MCF 10A (cell line): ENCODE measurements around the gene TFPI. TPM values are rescaled to one million over a fixed set of nuclear protein-coding genes. Genes with fewer than 3 reads are reported as not detected.

Experiments
- BruUV-seq: library from RNA; stranded (reverse); fragments of 400-500 nt; replicated peaks from 2 replicates; lab custom pipeline; 2021; lab: Mats Ljungman, UMichigan
- CTCF ChIA-PET: fragments of 300-600 bp; sonication (Branson Sonifier 250); formaldehyde crosslinking; extraction: SDS; loops from one replicate; lab custom pipeline; 2021; ENCODE audit warnings: antibody characterized with exemption, inconsistent platforms; lab: Yijun Ruan, JAX
- POLR2A ChIA-PET: fragments of 300-600, 350-650 bp; sonication (Branson Sonifier 250); formaldehyde crosslinking; extraction: SDS; loops from one replicate; lab custom pipeline; 2020; ENCODE audit warnings: antibody characterized with exemption, inconsistent platforms; lab: Yijun Ruan, JAX
- DNase-seq: peaks from one replicate; pipeline ENCODE4 v3.0.0-alpha.2; 2018; ENCODE audit not compliant: unreplicated experiment
- H3K27ac Mint-ChIP-seq: one replicate; pipeline ENCODE4 v1.8.0; 2022; ENCODE audit warnings: mild to moderate bottlenecking, low read depth, mixed read lengths; ENCODE audit not compliant: unreplicated experiment
- H3K27me3 Mint-ChIP-seq: one replicate; pipeline ENCODE4 v1.8.0; 2022; ENCODE audit warnings: mixed read lengths; ENCODE audit not compliant: insufficient read depth, unreplicated experiment
- H3K36me3 Mint-ChIP-seq: one replicate; pipeline ENCODE4 v1.8.0; 2022; ENCODE audit warnings: mild to moderate bottlenecking, moderate library complexity, mixed read lengths; ENCODE audit not compliant: insufficient read depth, unreplicated experiment
- H3K4me1 Mint-ChIP-seq: one replicate; pipeline ENCODE4 v1.8.0; 2022; ENCODE audit warnings: mixed read lengths; ENCODE audit not compliant: insufficient read depth, unreplicated experiment
- H3K4me3 Mint-ChIP-seq: one replicate; pipeline ENCODE4 v1.8.0; 2022; ENCODE audit warnings: mild to moderate bottlenecking, moderate library complexity, mixed read lengths; ENCODE audit not compliant: unreplicated experiment
- H3K9me3 Mint-ChIP-seq: one replicate; pipeline ENCODE4 v1.8.0; 2022; ENCODE audit warnings: mixed read lengths; ENCODE audit not compliant: unreplicated experiment
- intact Hi-C: fragments of 100-400 bp; cut with micrococcal nuclease; formaldehyde crosslinking; loops from 2 replicates; pipeline ENCODE4 v1.14.1; 2022
- total RNA-seq: library from RNA; stranded (reverse); gene quantifications from 2 replicates; pipeline ENCODE4 v1.2.3, GENCODE V29; 2022
- TF ChIP-seq, protein P1 (sequence below): fragments of 200-600 bp; IDR thresholded peaks from one replicate; pipeline ENCODE4 v1.8.0; 2022; ENCODE audit warnings: antibody characterized with exemption, mild to moderate bottlenecking; ENCODE audit not compliant: unreplicated experiment

Gene TFPI
- total RNA-seq, 1 experiment from 2014 or later, result 67.4 TPM

DNA sequence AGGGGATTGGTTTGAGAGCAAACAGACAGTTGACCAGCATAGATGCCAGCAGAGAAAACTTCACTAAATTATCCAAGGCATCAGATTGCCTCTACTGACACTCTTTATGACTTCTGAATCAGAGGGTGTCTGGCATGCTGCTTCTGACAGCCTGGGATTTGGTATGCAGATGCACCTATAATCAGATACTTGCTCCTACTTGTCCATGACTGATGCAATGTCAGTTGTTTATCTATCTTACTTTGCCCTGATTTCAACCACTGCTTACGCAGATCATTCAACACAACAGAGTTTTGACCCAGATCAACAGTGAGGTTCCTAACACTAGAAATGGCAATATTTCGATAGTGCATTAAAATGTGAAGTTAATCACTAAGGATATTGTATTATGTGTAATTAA is 83.5 kb downstream of the TFPI start:
- no peaks in the 10 kb centered on the region for H3K9me3 Mint-ChIP-seq
- DNase-seq, result peak; percentile 24
- peaks cover 39% of the 10 kb centered on the region for H3K36me3 Mint-ChIP-seq
- peaks cover 11% of the 10 kb centered on the region for H3K4me1 Mint-ChIP-seq
- intact Hi-C loops, result no loop called here
- BruUV-seq, result no TSS peak
- ChIA-PET CTCF (interaction anchor here (0.9 kb wide), 1 partner anchor 13 kb away, joined by 3 read pairs; no protein-coding TSS in a partner anchor), POLR2A (interaction anchor here (1.4 kb wide), 1 partner anchor 23 kb away, joined by 6 read pairs; the partner anchor contains the start of gene CALCRL)
- peak overlapping the region; percentile 42 for H3K27ac Mint-ChIP-seq
- H3K4me3 Mint-ChIP-seq, result no peak overlapping the region
- TF ChIP-seq, protein P1, sequence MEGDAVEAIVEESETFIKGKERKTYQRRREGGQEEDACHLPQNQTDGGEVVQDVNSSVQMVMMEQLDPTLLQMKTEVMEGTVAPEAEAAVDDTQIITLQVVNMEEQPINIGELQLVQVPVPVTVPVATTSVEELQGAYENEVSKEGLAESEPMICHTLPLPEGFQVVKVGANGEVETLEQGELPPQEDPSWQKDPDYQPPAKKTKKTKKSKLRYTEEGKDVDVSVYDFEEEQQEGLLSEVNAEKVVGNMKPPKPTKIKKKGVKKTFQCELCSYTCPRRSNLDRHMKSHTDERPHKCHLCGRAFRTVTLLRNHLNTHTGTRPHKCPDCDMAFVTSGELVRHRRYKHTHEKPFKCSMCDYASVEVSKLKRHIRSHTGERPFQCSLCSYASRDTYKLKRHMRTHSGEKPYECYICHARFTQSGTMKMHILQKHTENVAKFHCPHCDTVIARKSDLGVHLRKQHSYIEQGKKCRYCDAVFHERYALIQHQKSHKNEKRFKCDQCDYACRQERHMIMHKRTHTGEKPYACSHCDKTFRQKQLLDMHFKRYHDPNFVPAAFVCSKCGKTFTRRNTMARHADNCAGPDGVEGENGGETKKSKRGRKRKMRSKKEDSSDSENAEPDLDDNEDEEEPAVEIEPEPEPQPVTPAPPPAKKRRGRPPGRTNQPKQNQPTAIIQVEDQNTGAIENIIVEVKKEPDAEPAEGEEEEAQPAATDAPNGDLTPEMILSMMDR, result no peak
- H3K27me3 Mint-ChIP-seq, result no peaks in the 10 kb centered on the region

DNA sequence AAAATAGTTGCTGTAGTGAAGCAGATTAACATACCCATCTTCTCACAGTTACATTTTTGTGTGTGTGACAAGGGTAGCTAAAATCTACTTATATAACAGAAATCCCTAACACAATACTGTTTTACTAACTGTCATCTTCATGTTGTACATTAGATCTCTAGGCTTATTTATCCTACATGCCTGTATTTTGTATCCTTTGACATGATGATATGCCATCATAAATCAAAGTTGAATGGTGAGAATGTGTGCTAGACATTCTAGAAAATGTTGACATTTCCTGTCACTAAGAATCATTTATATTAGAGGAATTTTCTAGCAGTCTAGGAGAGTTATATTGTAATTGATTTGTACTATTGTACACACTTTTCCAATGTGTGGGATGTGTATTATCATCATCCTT is 84.7 kb downstream of the TFPI start:
- H3K27ac Mint-ChIP-seq, result no peak overlapping the region
- TF ChIP-seq, protein P1, result no peak
- no peak overlapping the region for H3K4me3 Mint-ChIP-seq
- intact Hi-C loops, result no loop called here
- peaks cover 50% of the 10 kb centered on the region for H3K36me3 Mint-ChIP-seq
- no peaks in the 10 kb centered on the region for H3K27me3 Mint-ChIP-seq
- POLR2A ChIA-PET, result interaction anchor here (1.4 kb wide), 1 partner anchor 22 kb away, joined by 6 read pairs; the partner anchor contains the start of gene CALCRL
- CTCF ChIA-PET, result interaction anchor here (0.9 kb wide), 2 partner anchors 11 to 30 kb away, joined by 3 read pairs; no protein-coding TSS in a partner anchor
- no peaks in the 10 kb centered on the region for H3K9me3 Mint-ChIP-seq
- H3K4me1 Mint-ChIP-seq, result peaks cover 11% of the 10 kb centered on the region
- no TSS peak for BruUV-seq
- no peak for DNase-seq

DNA sequence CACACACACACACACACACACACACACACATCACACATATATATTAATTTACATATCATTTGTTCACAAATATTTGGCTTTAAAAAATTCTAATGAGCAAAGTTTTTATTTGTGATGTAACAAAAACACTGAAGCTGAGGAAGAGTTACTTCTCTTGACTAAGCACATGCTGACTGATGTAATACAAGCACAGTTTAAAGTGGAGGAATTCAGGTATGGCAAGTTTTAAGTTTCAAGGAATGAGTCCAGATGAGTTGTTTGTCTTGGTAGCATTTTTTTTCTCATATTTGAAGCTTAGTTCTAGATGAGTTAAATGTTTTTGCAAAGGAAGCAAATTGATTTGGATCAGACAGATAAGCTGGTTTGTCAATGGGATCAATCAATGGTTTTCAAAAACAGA is 86.0 kb downstream of the TFPI start:
- H3K27ac Mint-ChIP-seq, result peak overlapping the region; percentile 23
- H3K4me1 Mint-ChIP-seq, result peaks cover 11% of the 10 kb centered on the region
- ChIA-PET POLR2A (interaction anchor here (1.2 kb wide), 1 partner anchor 782 kb away, joined by 3 read pairs; no protein-coding TSS in a partner anchor), CTCF (interaction anchor here (0.6 to 0.7 kb wide), 3 partner anchors 18 to 1665 kb away, joined by 3 to 4 read pairs (median 3); no protein-coding TSS in a partner anchor)
- intact Hi-C loops, result no loop called here
- no peak for DNase-seq
- BruUV-seq, result no TSS peak
- TF ChIP-seq, protein P1, result no peak
- H3K9me3 Mint-ChIP-seq, result no peaks in the 10 kb centered on the region
- no peaks in the 10 kb centered on the region for H3K27me3 Mint-ChIP-seq
- H3K4me3 Mint-ChIP-seq, result no peak overlapping the region
- peaks cover 43% of the 10 kb centered on the region for H3K36me3 Mint-ChIP-seq

DNA sequence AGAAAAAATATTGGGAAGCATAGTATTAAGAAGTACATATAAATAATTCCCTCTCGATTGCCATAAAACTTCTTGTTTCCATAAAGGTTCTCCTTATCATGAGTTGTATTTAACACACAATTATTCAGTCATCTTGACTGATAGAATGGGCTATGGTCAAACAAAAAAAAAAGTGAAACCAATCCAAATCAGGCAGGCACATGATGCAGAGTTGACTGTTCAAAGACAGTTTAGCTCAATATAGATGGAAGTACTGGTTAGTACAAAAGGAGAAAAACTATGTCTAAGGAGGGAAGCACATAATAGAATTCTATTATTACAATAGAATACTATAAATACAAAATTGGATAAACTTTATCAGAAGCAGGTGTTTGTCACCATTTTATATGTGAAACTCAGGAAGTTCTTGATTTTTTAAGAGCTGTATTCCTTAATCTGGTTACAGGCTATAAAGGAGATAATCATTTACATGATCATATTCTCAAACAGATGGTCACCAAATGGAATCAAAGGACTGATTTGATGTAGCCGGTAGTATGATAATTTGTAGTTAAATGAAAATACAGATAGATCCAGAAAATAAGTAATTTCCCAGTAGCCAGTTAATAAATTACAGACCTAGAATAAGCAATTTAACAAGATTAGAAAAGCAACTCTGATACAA is 88.0 kb downstream of the TFPI start:
- H3K4me1 Mint-ChIP-seq, result peaks cover 11% of the 10 kb centered on the region
- no peaks in the 10 kb centered on the region for H3K27me3 Mint-ChIP-seq
- intact Hi-C loops, result no loop called here
- POLR2A ChIA-PET, result no interaction called here
- no peak overlapping the region for H3K4me3 Mint-ChIP-seq
- H3K27ac Mint-ChIP-seq, result no peak overlapping the region
- CTCF ChIA-PET, result interaction anchor here (0.5 to 0.8 kb wide), 4 partner anchors 10 to 854 kb away, joined by 3 to 5 read pairs (median 3); no protein-coding TSS in a partner anchor
- TF ChIP-seq, protein P1, result no peak
- peaks cover 34% of the 10 kb centered on the region for H3K36me3 Mint-ChIP-seq
- BruUV-seq, result TSS peak; percentile 20
- DNase-seq, result no peak
- H3K9me3 Mint-ChIP-seq, result no peaks in the 10 kb centered on the region
